Fibroblast of mammary gland (primary cell): Measurements from ENCODE around the gene CLSTN2.

Source experiments
- DNase-seq: peaks from one replicate; pipeline ENCODE4 v3.0.0-alpha.2; 2010; ENCODE audit warnings: low read depth
- H3K4me3 ChIP-seq: 2 replicates; pipeline ENCODE4 v1.5.1; 2011; ENCODE audit warnings: low read depth, mild to moderate bottlenecking, low read length, moderate library complexity; ENCODE audit not compliant: control insufficient read depth
- CTCF ChIP-seq: conservative IDR thresholded peaks from 2 replicates; pipeline ENCODE4 v1.5.1; 2011; ENCODE audit warnings: low read depth, low read length, inconsistent platforms; ENCODE audit not compliant: control insufficient read depth, insufficient read depth

CLSTN2 gene

DNA sequence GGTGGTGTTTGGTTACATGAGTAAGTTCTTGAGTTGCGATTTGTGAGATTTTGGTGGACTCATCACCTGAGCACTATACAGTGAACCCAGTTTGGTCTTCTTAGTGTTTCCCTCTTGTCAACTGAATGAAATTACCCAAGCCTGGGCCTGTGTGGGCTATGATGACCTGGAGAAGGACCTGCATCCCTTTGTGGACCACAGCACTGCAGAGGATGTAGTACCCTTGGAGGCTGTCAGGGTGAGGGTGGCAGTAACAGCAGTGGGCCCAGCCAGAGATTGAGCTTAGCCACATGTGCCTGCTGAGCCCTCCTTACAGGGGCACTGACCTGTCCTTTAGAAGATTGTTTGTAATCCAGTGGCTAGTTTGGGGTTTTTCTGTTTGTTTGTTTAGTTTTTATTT is 492.8 kb downstream of the CLSTN2 start:
- no peak overlapping the region for H3K4me3 ChIP-seq
- no peak for TF ChIP-seq CTCF
- no peak for DNase-seq

DNA sequence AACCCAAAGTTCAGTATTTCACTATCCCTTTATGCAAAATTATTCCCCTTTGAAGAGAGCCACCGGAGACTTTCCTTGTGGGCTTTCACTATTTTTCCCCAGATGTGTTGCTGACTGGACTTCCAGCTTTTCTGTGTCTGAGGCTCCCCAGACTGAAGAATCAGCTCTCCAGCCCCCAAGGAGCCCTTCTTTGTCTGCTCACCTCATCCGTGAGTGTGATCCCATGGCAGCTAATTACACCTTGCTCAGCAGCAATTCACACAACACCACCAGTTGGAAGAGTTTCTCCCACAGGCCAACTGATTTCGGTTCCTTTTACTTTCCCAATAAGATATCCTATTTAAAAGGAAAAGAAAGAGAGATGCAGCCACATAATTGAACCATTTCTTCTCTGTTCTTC is 493.4 kb downstream of the CLSTN2 start:
- no peak for DNase-seq
- no peak overlapping the region for H3K4me3 ChIP-seq
- no peak for TF ChIP-seq CTCF

DNA sequence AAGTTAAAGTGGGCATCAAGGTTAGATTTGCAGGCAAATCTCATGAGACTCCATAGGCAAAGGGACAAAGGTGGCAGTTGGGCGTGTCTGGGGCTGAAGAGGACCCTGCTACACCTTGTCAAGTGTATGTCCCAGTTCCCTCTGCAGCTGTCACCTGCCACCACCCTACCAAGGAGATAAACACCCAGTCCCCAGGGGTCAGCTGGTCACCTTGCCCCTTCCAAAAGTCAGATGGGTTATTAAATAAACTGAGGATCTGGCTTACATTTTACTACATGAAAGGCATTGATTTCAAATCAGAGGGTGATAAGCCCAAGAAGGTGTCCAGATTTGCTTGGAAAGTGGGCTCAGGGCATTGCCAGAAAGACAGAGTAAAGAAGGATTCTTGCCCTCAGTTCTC is 494.8 kb downstream of the CLSTN2 start:
- H3K4me3 ChIP-seq = no peak overlapping the region
- DNase-seq = no peak
- no peak for TF ChIP-seq CTCF

GRCh38 chr3:140430494-140430893 is 495.5 kb downstream of the CLSTN2 start:
- DNase-seq = no peak
- no peak overlapping the region for H3K4me3 ChIP-seq
- TF ChIP-seq CTCF = no peak

GRCh38 chr3:140432229-140432669 is 497.3 kb downstream of the CLSTN2 start:
- H3K4me3 ChIP-seq = no peak overlapping the region
- TF ChIP-seq CTCF = no peak
- no peak for DNase-seq

GRCh38 chr3:140433431-140433830 is 498.4 kb downstream of the CLSTN2 start:
- no peak for TF ChIP-seq CTCF
- DNase-seq = no peak
- H3K4me3 ChIP-seq = no peak overlapping the region

- no peak overlapping the region for H3K4me3 ChIP-seq
- DNase-seq = no peak
- no peak for TF ChIP-seq CTCF
These were observed 499.4 kb downstream of the CLSTN2 start for GRCh38 chr3:140434261-140434905.
